Osteocyte (in vitro differentiated cells): Measurements from ENCODE around the gene LRRK2. TPM values are rescaled to one million over a fixed set of nuclear protein-coding genes. Genes with fewer than 3 reads are reported as not detected.

ENCODE experiments used
- DNase-seq: peaks from one replicate; pipeline ENCODE4 v3.0.0; 2021; ENCODE audit warnings: mixed read lengths; ENCODE audit not compliant: unreplicated experiment; ENCODE audit errors: extremely low spot score
- H3K27ac Mint-ChIP-seq: one replicate; pipeline ENCODE4 v1.8.0; 2021; ENCODE audit warnings: mild to moderate bottlenecking, mixed read lengths; ENCODE audit not compliant: unreplicated experiment
- H3K27me3 Mint-ChIP-seq: one replicate; pipeline ENCODE4 v1.8.0; 2021; ENCODE audit warnings: mixed read lengths; ENCODE audit not compliant: unreplicated experiment
- H3K36me3 Mint-ChIP-seq: one replicate; pipeline ENCODE4 v1.8.0; 2021; ENCODE audit warnings: mixed read lengths; ENCODE audit not compliant: unreplicated experiment
- H3K4me1 Mint-ChIP-seq: one replicate; pipeline ENCODE4 v1.8.0; 2021; ENCODE audit warnings: mixed read lengths; ENCODE audit not compliant: unreplicated experiment
- H3K4me3 Mint-ChIP-seq: one replicate; pipeline ENCODE4 v1.8.0; 2021; ENCODE audit warnings: mild to moderate bottlenecking, moderate library complexity, mixed read lengths; ENCODE audit not compliant: unreplicated experiment
- H3K9me3 Mint-ChIP-seq: one replicate; pipeline ENCODE4 v1.8.0; 2021; ENCODE audit warnings: mixed read lengths; ENCODE audit not compliant: unreplicated experiment
- CTCF ChIP-seq: fragments of 200-600 bp; sonication (generic); IDR thresholded peaks from 2 replicates; pipeline ENCODE4 v1.5.0; 2021; ENCODE audit warnings: antibody characterized with exemption, mild to moderate bottlenecking, moderate library complexity
- total RNA-seq: library from RNA; stranded (reverse); gene quantifications from 2 replicates; pipeline ENCODE4 v1.2.1, GENCODE V29; 2021

Gene LRRK2
- total RNA-seq, 1 donor from 2014 or later: not detected

- no peak overlapping the region for H3K27ac Mint-ChIP-seq
- H3K27me3 Mint-ChIP-seq: no peaks in the 10 kb centered on the region
- TF ChIP-seq CTCF: no peak
- H3K4me1 Mint-ChIP-seq: no peaks in the 10 kb centered on the region
- no peaks in the 10 kb centered on the region for H3K9me3 Mint-ChIP-seq
- no peak for DNase-seq
- H3K36me3 Mint-ChIP-seq: no peaks in the 10 kb centered on the region
- no peak overlapping the region for H3K4me3 Mint-ChIP-seq
Observed at GRCh38 chr12:40298341-40298740, 73.5 kb downstream of the LRRK2 start.

GRCh38 chr12:40300490-40300889 lies 75.7 kb downstream of the LRRK2 start:
- H3K27me3 Mint-ChIP-seq: peaks cover 7% of the 10 kb centered on the region
- no peak for DNase-seq
- H3K4me3 Mint-ChIP-seq: no peak overlapping the region
- no peak overlapping the region for H3K27ac Mint-ChIP-seq
- no peaks in the 10 kb centered on the region for H3K9me3 Mint-ChIP-seq
- no peaks in the 10 kb centered on the region for H3K36me3 Mint-ChIP-seq
- H3K4me1 Mint-ChIP-seq: no peaks in the 10 kb centered on the region
- no peak for TF ChIP-seq CTCF

- Mint-ChIP-seq H3K27me3 (peaks cover 12% of the 10 kb centered on the region), H3K9me3 (no peaks in the 10 kb centered on the region), H3K4me3 (no peak overlapping the region), H3K27ac (no peak overlapping the region), H3K4me1 (no peaks in the 10 kb centered on the region), H3K36me3 (no peaks in the 10 kb centered on the region)
- TF ChIP-seq CTCF: no peak
- DNase-seq: no peak
Observed at GRCh38 chr12:40309001-40309400, 84.2 kb downstream of the LRRK2 start.

- H3K36me3 Mint-ChIP-seq: no peaks in the 10 kb centered on the region
- no peaks in the 10 kb centered on the region for H3K4me1 Mint-ChIP-seq
- no peak for TF ChIP-seq CTCF
- H3K9me3 Mint-ChIP-seq: no peaks in the 10 kb centered on the region
- no peak for DNase-seq
- H3K27ac Mint-ChIP-seq: no peak overlapping the region
- H3K4me3 Mint-ChIP-seq: no peak overlapping the region
- H3K27me3 Mint-ChIP-seq: peaks cover 9% of the 10 kb centered on the region
Observed at GRCh38 chr12:40310211-40310610, 85.4 kb downstream of the LRRK2 start.

- Mint-ChIP-seq H3K9me3 (no peaks in the 10 kb centered on the region), H3K4me3 (no peak overlapping the region), H3K27me3 (peaks cover 5% of the 10 kb centered on the region), H3K4me1 (no peaks in the 10 kb centered on the region), H3K27ac (no peak overlapping the region), H3K36me3 (no peaks in the 10 kb centered on the region)
- no peak for TF ChIP-seq CTCF
- no peak for DNase-seq
Observed at GRCh38 chr12:40312196-40312595, 87.4 kb downstream of the LRRK2 start.
